Epidermal melanocyte (primary cell): Measurements from ENCODE around the gene FGFR2.
"Not testable (repeated sequence)": the region's sequence is repeated elsewhere in the genome, so short reads cannot be mapped to it uniquely, and the experiment has no call there.

Source experiments
- DNase-seq: peaks from one replicate; pipeline ENCODE4 v3.0.0; 2011; ENCODE audit warnings: low spot score; ENCODE audit not compliant: insufficient read length

Gene FGFR2

DNA sequence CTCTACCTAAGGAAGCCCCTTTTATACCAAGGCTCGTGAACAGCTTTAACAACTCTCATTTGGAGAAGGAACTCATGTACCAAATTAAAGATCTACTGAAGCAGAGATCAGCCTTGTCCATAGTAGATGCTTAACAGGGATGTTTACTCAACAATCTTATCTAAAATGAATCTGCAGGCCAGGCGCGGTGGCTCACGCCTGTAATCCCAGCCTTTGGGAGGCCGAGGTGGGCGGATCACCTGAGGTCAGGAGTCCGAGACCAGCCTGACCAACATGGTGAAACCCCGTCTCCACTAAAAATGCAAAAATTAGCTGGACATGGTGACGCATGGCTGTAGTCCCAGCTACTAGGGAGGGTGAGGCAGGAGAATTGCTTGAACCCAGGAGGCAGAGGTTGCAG lies 43.3 kb downstream of the FGFR2 start:
- not testable (repeated sequence) for DNase-seq

- no peak for DNase-seq
These were observed 44.6 kb downstream of the FGFR2 start for GRCh38 chr10:121553511-121554264.

DNA sequence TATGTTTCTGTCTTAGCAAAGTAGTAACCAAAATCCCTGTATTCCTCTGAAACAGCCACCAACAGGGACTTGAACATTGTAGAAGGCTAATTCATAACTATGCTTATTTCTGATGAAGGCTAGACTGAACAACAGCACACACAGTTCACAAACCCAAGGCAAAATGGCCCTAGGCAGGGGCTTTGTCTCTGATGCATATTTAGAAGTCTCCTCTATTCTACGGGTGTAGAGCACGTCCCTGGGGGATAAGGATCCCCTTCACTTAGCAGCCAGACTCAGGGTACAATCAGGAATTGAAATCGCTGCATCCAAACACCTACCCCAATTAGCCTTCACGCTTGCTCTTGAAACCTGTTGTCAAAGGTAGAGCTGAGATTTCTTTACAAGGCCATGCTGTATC lies 45.5 kb downstream of the FGFR2 start:
- DNase-seq, result no peak

DNA sequence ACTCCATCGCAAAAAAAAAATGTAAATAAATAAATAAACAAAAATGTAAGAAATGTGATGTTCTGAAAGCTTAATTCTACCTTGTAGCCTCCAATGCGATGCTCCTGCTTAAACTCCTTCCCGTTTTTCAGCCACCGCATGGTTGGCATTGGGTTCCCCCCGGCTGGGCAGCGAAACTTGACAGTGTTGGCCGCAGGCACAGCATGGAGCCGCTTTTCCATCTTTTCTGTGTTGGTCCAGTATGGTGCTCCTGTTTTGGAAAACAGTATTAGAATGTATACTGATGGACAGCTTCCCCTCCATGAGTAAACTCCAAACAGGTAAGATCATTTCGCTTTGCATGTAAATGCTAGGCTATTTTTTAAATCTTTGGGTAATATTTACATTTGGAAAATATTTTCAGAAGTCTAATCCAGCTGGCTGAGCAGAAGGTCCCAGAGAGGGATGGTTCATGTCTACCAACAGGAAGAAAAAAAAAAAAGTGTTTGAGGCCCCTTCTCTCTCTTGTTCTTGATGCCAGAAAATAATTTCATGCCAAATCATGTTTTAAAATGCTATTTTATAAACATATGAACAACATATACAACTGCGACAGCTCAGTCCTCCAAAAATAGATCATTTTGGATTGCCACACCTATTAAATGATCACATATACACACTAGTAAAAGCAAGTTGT lies 46.9 kb downstream of the FGFR2 start:
- no peak for DNase-seq

DNA sequence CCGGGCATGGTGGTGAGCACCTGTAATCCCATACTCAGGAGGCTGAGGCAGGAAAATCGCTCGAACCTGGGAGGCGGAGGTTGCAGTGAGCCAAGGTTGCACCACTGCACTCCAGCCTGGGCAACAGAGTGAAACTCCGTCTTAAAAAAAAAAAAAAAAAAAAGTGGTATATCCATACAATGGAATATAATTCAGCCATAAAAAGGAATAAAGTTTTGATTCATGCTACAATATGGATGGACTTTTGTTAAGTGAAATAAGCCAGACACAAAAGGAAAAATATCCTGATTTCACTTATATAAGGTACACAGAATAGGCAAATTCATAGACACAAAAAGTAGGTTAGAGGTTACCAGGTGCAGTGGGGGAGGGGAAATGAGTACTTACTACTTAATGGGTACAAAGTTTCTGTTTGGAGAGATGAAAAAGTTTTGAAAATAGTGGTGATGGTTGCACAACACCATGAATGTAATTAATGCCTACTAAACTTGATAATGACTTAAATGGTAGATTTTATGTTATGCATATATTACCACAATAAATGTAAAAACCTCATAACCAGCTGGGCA lies 53.9 kb downstream of the FGFR2 start:
- no peak for DNase-seq

DNA sequence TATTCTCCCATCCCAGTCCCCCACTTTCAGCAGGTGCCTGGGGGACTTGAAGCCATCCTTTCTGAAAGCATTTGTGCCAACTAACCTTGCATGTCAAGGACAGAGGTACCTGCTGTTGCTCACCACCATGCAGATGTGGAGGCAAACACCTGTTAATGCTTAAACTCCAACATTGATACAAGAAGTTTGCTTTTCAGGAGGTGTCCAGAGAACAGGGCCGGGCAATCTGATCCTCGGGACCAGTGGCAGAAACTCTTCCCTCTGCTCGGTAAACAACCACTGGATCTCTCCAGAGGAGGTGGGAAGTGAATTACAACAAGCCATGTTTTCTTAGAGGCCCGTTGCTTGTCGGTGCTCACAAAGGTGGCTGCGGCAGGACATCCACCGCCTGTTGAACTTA lies 54.7 kb downstream of the FGFR2 start:
- no peak for DNase-seq

DNA sequence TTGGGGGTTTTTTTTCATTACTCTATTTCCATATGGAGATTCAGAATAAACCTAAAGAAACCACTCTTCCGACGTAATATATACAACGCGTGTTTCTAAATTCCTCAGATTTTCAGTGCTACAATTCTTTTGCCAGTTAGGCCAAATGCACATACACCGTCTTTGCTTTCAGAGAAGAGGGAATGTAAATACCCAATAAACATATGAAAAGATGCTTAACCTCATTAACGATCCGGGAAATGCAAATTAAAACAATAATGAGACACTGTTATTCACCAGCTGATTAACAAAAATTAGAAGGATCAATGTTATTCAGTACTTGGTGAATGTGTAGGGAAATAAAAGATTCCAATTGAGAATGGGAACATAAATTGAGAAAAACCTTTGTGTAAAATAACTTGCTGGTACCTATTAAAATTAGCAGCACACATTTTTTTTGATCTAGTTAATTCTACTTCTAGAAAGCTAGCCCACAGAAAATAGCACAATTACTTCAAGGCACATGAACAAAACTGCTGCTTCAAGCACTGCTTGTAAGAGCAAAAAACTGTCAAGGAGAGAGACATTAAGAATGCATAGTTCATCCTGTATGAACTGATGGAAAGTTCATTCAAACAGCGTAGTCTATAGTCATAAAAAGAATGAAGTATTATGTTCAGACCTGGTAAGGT lies 56.7 kb downstream of the FGFR2 start:
- no peak for DNase-seq

DNA sequence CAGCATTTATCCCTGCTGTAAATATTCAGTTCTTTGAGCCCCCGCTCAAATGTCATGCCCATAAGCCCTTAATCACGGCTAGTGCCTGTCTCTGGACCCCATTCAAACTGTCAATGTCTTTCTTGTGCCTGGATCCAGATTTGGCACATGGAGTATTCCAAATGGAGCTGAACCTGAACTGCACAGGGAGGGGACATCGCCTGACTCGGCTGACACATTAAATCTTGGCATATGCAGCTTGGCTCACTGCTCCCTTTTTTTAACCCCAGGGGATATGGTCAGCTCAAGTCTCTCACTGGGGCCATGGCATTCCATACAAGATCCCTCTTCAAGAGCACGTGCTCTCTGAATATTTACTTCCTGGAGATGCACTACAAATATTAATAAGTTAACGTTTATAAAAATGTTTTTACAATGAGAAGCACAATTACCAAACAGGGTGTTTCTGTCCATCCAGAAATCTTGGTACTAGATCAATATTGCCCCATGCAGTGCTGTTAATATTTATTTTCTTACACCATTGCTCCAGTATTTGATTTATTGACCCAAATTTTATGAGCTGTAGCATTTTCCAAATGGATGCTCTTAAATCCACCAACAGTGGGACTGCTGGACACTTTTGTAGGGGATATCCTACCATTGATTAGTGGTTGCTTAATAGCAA lies 57.4 kb downstream of the FGFR2 start:
- DNase-seq, result no peak

- DNase-seq, result no peak
These were observed 58.5 kb downstream of the FGFR2 start for GRCh38 chr10:121539786-121540185.

DNA sequence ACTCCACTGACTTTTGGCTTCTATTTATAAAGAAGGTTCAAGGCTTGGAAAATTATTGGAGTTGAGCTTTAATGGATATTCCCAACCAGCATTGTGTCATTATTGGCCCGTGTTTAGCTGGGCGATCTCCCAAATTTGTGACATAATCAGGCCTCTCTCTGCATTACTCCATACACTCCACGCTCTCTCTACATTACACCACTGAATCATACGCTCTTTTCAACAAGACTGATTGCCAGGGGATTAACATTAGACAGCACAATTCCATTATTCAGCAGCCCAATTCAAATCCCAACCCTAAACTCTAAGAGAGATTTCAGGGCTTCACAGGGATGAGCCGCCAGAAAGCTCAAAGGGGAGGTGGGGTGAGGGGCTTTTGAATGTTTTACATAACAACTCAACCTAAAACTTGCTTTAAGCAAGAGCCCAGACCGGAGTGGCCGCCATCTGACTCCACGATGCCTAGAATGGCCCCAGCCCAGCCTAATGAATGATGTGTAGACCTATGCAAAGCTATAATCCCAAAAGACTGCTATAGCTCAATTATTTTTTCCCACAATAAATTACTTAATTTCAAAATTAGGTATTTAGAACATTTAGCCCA lies 61.8 kb downstream of the FGFR2 start:
- DNase-seq, result no peak

DNA sequence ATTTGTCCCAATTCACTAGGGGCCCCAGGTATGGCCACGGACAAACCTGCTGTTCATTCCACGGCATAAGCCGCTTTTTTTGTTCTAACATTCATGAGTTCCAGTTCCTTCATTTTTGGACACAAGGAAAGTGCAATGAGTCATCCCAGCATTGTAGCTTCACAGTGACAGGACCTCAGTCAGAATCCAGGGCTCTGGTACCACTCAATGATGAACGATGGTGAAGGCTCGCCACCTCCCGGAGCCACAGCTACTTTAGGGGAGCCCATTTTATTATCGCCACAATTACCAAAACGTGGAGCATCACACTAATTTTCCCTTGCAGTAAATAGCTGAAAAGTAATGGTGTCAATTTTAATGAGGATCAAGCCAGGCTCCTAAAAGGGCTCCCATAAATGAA lies 62.9 kb downstream of the FGFR2 start:
- DNase-seq, result no peak

GRCh38 chr10:121532292-121532864 lies 65.9 kb downstream of the FGFR2 start:
- DNase-seq, result no peak

DNA sequence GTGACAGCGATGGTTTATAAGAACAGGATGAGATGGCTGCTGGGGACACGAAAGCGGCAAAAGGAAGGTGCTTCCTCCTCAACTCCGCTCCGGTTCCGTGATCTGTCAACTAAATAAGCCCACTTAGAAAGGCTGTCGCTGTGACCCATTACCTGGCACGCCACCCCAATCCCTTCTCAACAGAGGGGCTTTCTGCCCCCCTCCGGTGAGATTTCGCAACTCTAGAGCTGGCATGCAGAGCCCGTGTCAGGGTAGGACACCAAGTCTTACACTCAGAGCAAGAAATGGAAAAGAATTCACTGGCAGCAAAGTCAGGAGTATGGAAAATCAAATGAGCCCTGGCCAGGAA lies 66.4 kb downstream of the FGFR2 start:
- no peak for DNase-seq

GRCh38 chr10:121531076-121531829 lies 67.0 kb downstream of the FGFR2 start:
- no peak for DNase-seq

- no peak for DNase-seq
These were observed 67.7 kb downstream of the FGFR2 start for GRCh38 chr10:121530481-121531075.

GRCh38 chr10:121527690-121528089 lies 70.6 kb downstream of the FGFR2 start:
- DNase-seq, result no peak

GRCh38 chr10:121526801-121527221 lies 71.4 kb downstream of the FGFR2 start:
- DNase-seq, result no peak

DNA sequence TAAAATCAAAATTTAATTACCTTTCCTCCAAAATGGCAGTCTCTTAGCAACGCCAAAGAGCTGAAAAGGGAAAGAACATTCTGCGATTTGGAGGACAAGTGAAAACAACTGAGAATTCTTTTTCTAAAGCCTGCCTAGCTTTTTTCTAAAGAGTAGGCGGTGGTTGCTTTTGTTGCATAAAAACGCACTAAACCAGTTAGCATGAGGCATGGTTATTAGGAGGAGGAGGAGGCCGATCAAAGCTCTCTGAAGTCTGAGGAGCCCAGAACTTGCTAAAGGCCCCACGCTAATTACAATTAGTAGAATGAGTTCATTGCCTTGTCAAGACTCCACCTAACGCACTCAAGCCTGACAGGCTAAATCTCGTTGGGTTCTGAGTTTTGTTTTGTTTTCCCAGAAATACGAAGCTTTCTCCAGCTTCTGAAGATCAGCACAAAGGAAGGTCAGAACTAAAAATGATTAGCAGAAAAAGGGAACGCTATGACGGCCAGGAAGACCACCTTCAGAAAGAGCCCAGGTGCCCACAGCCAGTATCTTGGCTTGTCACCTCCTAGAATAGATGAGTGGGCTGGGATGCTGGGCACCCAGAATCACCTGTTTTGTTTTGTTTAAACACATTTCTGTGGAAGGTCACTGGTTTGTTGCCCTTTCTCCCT lies 72.0 kb downstream of the FGFR2 start:
- DNase-seq, result no peak
